Epithelial cell of esophagus (primary cell): ENCODE data around the gene GABRB1.

Source experiments
- DNase-seq: peaks from one replicate; pipeline ENCODE4 v3.0.0; 2010; ENCODE audit warnings: low read depth
- H3K4me3 ChIP-seq: 2 replicates; pipeline ENCODE4 v1.5.1; 2011; ENCODE audit warnings: mild to moderate bottlenecking, low read length, control low read depth
- TF ChIP-seq, protein P1 (sequence below): IDR thresholded peaks from 2 replicates; pipeline ENCODE4 v1.5.1; 2011; ENCODE audit warnings: low read depth, mild to moderate bottlenecking, low read length, control low read depth, inconsistent platforms; ENCODE audit not compliant: insufficient read depth; ENCODE audit errors: missing control alignments

The GABRB1 gene

DNA sequence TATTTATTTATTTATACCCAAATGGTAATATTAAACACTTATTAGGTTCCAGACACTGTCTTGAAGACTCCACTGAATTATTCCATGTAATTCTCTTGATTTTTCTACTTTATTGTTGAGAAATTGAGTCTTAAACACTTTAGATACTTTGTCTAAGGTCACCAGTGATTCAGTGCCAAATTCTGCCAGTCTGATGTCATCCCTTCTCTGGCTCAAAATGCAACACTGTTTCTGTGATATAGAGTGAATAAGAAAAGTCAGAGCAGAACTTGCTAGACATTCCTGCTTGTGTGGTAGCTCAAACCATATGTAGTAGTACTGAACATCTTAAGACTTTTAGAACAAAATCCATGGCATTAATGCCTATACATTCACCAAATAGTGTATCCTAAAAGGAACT lies 164.3 kb downstream of the GABRB1 start:
- TF ChIP-seq, protein P1, sequence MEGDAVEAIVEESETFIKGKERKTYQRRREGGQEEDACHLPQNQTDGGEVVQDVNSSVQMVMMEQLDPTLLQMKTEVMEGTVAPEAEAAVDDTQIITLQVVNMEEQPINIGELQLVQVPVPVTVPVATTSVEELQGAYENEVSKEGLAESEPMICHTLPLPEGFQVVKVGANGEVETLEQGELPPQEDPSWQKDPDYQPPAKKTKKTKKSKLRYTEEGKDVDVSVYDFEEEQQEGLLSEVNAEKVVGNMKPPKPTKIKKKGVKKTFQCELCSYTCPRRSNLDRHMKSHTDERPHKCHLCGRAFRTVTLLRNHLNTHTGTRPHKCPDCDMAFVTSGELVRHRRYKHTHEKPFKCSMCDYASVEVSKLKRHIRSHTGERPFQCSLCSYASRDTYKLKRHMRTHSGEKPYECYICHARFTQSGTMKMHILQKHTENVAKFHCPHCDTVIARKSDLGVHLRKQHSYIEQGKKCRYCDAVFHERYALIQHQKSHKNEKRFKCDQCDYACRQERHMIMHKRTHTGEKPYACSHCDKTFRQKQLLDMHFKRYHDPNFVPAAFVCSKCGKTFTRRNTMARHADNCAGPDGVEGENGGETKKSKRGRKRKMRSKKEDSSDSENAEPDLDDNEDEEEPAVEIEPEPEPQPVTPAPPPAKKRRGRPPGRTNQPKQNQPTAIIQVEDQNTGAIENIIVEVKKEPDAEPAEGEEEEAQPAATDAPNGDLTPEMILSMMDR = no peak
- peak; percentile 38 for DNase-seq
- H3K4me3 ChIP-seq = no peak overlapping the region

DNA sequence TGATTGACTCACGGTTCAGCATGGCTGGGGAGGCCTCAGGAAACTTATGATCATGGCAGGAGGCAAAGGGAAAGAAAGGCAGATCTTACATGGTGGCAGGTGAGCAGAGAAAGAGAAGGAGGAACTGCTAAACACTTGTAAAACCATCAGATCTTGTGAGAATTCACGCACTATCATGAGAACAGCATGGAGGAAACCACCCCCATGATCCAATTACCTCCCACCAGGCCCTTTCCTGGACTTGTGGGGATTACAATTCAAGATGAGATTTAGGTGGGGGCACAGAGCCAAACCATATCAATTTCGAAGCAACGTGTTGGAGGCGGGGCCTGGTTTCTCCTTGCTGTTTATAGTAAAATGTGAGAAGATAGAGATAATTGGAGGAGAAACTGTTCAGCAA lies 167.4 kb downstream of the GABRB1 start:
- no peak overlapping the region for H3K4me3 ChIP-seq
- no peak for DNase-seq
- TF ChIP-seq, protein P1 = no peak

DNA sequence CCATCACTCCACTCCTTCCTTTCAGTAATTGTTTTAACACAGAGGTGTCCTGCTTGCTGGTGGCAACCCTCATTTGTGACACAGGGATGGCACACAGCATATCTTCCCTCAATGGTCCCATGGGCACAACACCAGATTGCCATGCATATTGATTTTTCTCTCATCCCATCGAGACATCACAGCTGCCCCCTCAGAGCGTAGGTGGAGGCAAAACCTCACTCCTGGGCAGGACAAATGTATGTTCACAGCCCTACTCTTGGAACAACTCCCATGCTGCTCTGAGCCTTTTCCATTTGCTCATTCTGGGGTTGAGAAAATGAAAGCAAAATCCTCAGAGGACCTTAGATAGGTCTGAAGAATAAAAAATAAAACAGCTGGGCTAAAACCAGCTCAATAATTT lies 172.2 kb downstream of the GABRB1 start:
- H3K4me3 ChIP-seq = no peak overlapping the region
- TF ChIP-seq, protein P1 = no peak
- DNase-seq = no peak

DNA sequence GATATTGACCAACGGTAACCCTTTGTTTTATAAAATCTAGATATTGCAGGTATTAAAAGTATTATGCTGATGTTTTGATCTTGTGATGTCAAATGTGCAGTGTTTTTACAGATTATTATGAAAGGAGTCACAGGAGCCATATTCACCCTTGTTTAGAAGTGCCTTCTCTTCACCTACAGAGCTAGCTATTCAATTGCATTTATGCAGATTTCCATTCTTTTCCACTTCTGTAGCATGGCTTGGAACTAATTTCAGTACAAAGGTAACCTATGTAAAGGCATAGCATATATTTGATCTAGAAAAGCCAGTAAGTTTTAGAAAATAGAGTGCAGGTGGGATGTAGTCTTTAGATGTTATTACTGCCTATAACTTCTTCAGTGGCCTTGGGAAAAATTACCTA lies 176.2 kb downstream of the GABRB1 start:
- no peak overlapping the region for H3K4me3 ChIP-seq
- no peak for DNase-seq
- TF ChIP-seq, protein P1 = no peak

DNA sequence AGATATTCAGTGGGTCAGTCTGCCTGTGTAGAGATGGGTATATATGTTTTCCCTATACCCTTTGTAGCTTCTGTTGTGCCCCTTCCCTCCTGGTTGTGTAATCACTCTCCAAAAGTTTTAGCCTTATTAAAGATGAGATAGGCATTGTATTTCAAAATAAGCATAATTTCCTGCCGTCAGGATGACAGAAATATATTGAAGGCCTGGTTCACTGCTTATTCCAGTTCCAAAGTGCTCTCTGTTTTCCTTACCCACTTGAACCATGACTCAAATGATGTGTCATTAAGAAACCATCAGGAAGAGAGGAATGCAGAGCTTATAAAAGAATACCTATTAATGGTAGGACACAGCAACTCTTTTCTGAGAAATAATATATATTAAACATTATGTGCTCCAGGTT lies 178.5 kb downstream of the GABRB1 start:
- TF ChIP-seq, protein P1 = no peak
- DNase-seq = peak; percentile 72
- H3K4me3 ChIP-seq = no peak overlapping the region

DNA sequence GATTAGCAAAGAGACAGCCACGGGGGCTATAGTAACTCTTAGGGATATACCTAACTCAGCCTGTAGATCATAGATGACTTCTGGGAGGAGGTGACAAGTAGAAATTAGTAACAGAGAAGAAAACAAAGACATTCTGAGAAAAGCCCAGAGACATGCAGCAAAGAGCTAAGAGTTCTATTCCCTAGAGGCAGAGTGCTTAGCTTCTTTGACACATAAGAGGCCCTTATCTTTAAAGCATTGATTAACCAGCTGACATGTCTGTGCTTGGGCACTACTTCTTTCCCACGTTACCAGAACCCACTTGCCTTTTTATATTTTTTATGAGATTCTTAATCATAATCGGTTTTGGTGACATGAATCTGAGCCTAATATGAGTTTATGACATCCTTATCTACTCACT lies 179.5 kb downstream of the GABRB1 start:
- H3K4me3 ChIP-seq = no peak overlapping the region
- TF ChIP-seq, protein P1 = no peak
- DNase-seq = no peak

DNA sequence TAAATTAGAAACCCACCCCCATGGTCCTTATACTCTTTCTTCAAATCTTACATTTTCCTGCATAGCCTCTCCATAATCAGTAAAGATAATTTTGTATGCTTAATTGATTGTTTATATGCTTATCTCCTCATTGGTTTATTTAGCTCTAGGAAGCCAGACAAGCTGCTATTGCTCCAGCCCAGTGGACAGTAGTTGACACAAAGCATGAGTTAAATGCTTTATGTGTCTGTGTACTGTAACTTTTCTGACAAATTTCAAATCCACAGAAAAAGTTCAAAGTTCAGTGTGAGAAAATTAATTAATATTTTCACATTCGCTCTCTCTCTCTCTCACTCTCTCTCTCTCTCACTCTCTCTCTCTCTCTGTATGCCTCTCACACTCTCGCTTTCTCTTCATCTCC lies 181.7 kb downstream of the GABRB1 start:
- H3K4me3 ChIP-seq = no peak overlapping the region
- no peak for DNase-seq
- TF ChIP-seq, protein P1 = no peak
